GM12878 (cell line): ENCODE data around the gene ITPR3. TPM values are rescaled to one million over a fixed set of nuclear protein-coding genes. Genes with fewer than 3 reads are reported as not detected.

ENCODE experiments used
- ATAC-seq: fragments of 200-7000 bp; cut with Tn5 transposase; 3 replicates; pipeline ENCODE4 v1.9.1; 2020; ENCODE audit warnings: mild to moderate bottlenecking, moderate library complexity
- BruUV-seq: library from RNA; stranded (reverse); fragments of 400-500 nt; replicated peaks from 2 replicates; lab custom pipeline; 2021; lab: Mats Ljungman, UMichigan
- CTCF ChIA-PET: fragments of 300-600 bp; sonication (Branson Sonifier 250); formaldehyde crosslinking; extraction: SDS; loops from one replicate; lab custom pipeline; 2021; ENCODE audit warnings: inconsistent platforms; lab: Yijun Ruan, JAX
- POLR2A ChIA-PET: fragments of 350-600 bp; formaldehyde crosslinking; extraction: SDS; loops from one replicate; lab custom pipeline; 2021; ENCODE audit warnings: inconsistent platforms; lab: Charles Lee
- RAD21 ChIA-PET: fragments of 300-600 bp; sonication (Branson Sonifier 250); formaldehyde crosslinking; loops from one replicate; lab custom pipeline; 2023; ENCODE audit warnings: antibody characterized with exemption; ENCODE audit not compliant: unreplicated experiment; lab: Charles Lee
- SMC1A ChIA-PET: fragments of 300-600 bp; sonication (Branson Sonifier 250); formaldehyde crosslinking; loops from one replicate; lab custom pipeline; 2023; ENCODE audit not compliant: unreplicated experiment, uncharacterized antibody; lab: Charles Lee
- DNase-seq: peaks from one replicate; pipeline ENCODE4 v3.0.0-alpha.2; 2011; ENCODE audit warnings: low read depth, low spot score
- FAIRE-seq: peaks from 3 replicates; lab custom pipeline; 2011; peaks lifted over from hg19 to GRCh38; lab: Jason Lieb, UNC
- H2AFZ ChIP-seq: 2 replicates; pipeline ENCODE4 v1.6.0; 2011; ENCODE audit warnings: low read depth, low read length, control low read depth; ENCODE audit not compliant: control insufficient read depth
- H3K27ac ChIP-seq: 2 replicates; pipeline ENCODE4 v1.5.1; 2011; ENCODE audit warnings: control low read depth; ENCODE audit not compliant: control insufficient read depth, insufficient read depth
- H3K27me3 ChIP-seq, 2 experiments: replicated peaks in 1 of 2; 2 replicates each; pipeline versions ENCODE4 v1.6.0 to v1.6.1; 2011; ENCODE audit warnings: low read length in 1 of 2; ENCODE audit not compliant: control insufficient read depth in 2 of 2, insufficient read depth in 2 of 2
- H3K36me3 ChIP-seq, 2 experiments: 2 replicates each; pipeline ENCODE4 v1.5.1; 2011; ENCODE audit warnings: low read length in 1 of 2; ENCODE audit not compliant: control insufficient read depth in 2 of 2, insufficient read depth in 2 of 2
- H3K4me1 ChIP-seq: 2 replicates; pipeline ENCODE4 v1.6.1; 2011; ENCODE audit warnings: mild to moderate bottlenecking, low read length, moderate library complexity, mixed read lengths; ENCODE audit not compliant: control insufficient read depth, insufficient read depth
- H3K4me2 ChIP-seq: 2 replicates; pipeline ENCODE4 v1.6.0; 2011; ENCODE audit warnings: control low read depth; ENCODE audit not compliant: control insufficient read depth, insufficient read depth
- H3K4me3 ChIP-seq: fragments of 200-600 bp; sonication (generic); 2 replicates; pipeline ENCODE4 v1.5.1; 2016
- H3K79me2 ChIP-seq: 2 replicates; pipeline ENCODE4 v1.6.0; 2011; ENCODE audit warnings: low read length; ENCODE audit not compliant: control insufficient read depth, insufficient read depth
- H3K9ac ChIP-seq: 2 replicates; pipeline ENCODE4 v1.8.0; 2011; ENCODE audit warnings: low read length, control low read depth, mixed read lengths; ENCODE audit not compliant: control insufficient read depth, insufficient read depth
- H3K9me3 ChIP-seq: replicated peaks from 3 replicates; pipeline ENCODE4 v1.5.1; 2011; ENCODE audit warnings: mild to moderate bottlenecking, low read length; ENCODE audit not compliant: control insufficient read depth, insufficient read depth
- H4K20me1 ChIP-seq: 2 replicates; pipeline ENCODE4 v1.6.0; 2011; ENCODE audit not compliant: control insufficient read depth, insufficient read depth
- ATF3 ChIP-seq: IDR thresholded peaks from 2 replicates; pipeline ENCODE4 v1.6.1; 2011; ENCODE audit warnings: low read depth, mild to moderate bottlenecking, low read length, moderate library complexity, borderline replicate concordance; ENCODE audit errors: extremely low read depth
- BACH1 ChIP-seq: fragments of 450-650 bp; IDR thresholded peaks from 2 replicates; pipeline ENCODE4 v1.6.1; 2017; ENCODE audit warnings: mild to moderate bottlenecking, borderline replicate concordance
- CBFB ChIP-seq: IDR thresholded peaks from 2 replicates; pipeline ENCODE4 v1.6.1; 2016; ENCODE audit warnings: antibody characterized with exemption, low read depth
- CEBPB ChIP-seq, 2 experiments: fragments of 150-350 bp in 1 of 2; IDR thresholded peaks; 2 replicates each; pipeline ENCODE4 v1.6.1; 2012 to 2014; ENCODE audit warnings: low read depth in 2 of 2, low read length in 2 of 2, borderline replicate concordance in 1 of 2, inconsistent platforms in 1 of 2
- GATAD2B ChIP-seq: fragments of 450-650 bp; conservative IDR thresholded peaks from 2 replicates; pipeline ENCODE4 v1.6.1; 2017; ENCODE audit warnings: low read depth, mild to moderate bottlenecking, moderate library complexity
- KAT2A ChIP-seq: conservative IDR thresholded peaks from 2 replicates; pipeline ENCODE4 v1.6.1; 2011; ENCODE audit warnings: low read depth, low read length; ENCODE audit not compliant: control insufficient read depth
- MAX ChIP-seq: IDR thresholded peaks from 2 replicates; pipeline ENCODE4 v1.6.1; 2012; ENCODE audit warnings: low read depth, low read length, improper control_type of control experiment
- MTA2 ChIP-seq: fragments of 450-650 bp; IDR thresholded peaks from 2 replicates; pipeline ENCODE4 v1.6.1; 2016; ENCODE audit warnings: low read depth, mild to moderate bottlenecking, moderate library complexity
- MTA3 ChIP-seq: IDR thresholded peaks from 2 replicates; pipeline ENCODE4 v1.6.1; 2012; ENCODE audit warnings: low read length, inconsistent platforms, borderline replicate concordance
- MYB ChIP-seq: fragments of 150-350 bp; IDR thresholded peaks from 2 replicates; pipeline ENCODE4 v1.6.1; 2014; ENCODE audit warnings: mild to moderate bottlenecking, low read depth, low read length, borderline replicate concordance
- PKNOX1 ChIP-seq: fragments of 450-650 bp; IDR thresholded peaks from 2 replicates; pipeline ENCODE4 v1.6.1; 2016; ENCODE audit warnings: mild to moderate bottlenecking
- RAD51 ChIP-seq: fragments of 450-650 bp; IDR thresholded peaks from 2 replicates; pipeline ENCODE4 v1.6.1; 2016; ENCODE audit warnings: moderate library complexity, mild to moderate bottlenecking, inconsistent platforms
- RB1 ChIP-seq: fragments of 450-650 bp; formaldehyde crosslinking; IDR thresholded peaks from 2 replicates; pipeline ENCODE4 v1.6.1; 2017; ENCODE audit warnings: mild to moderate bottlenecking, borderline replicate concordance
- SREBF1 ChIP-seq: IDR thresholded peaks from 2 replicates; pipeline ENCODE4 v1.6.1; 2012; ENCODE audit warnings: mild to moderate bottlenecking, low read length
- SUZ12 ChIP-seq: fragments of 200-600 bp; sonication (generic); IDR thresholded peaks from one replicate; pipeline ENCODE4 v1.6.1; 2018; ENCODE audit warnings: antibody characterized with exemption, mild to moderate bottlenecking; ENCODE audit not compliant: unreplicated experiment
- YY1 ChIP-seq: IDR thresholded peaks from 2 replicates; pipeline ENCODE4 v1.6.1; 2011; ENCODE audit warnings: low read depth, mild to moderate bottlenecking, low read length
- WGBS: methylation state at CpG from one replicate; pipeline ENCODE4 v1.1.6; 2016; ENCODE audit warnings: low lambda C conversion rate; ENCODE audit not compliant: insufficient replicate concordance, insufficient coverage; ENCODE audit errors: missing lambda C conversion rate; 5-methylcytosine and 5-hydroxymethylcytosine counted together
- in situ Hi-C: fragments of 300-500 bp; cut with MboI; formaldehyde crosslinking; loops from 9 replicates; pipeline ENCODE4 v1.14.3; 2018; ENCODE audit warnings: mixed read lengths
- intact Hi-C: fragments of 100-400 bp; cut with micrococcal nuclease; formaldehyde crosslinking; loops from one replicate; pipeline ENCODE4 v1.14.2; 2022; ENCODE audit not compliant: unreplicated experiment
- polyA plus RNA-seq, 11 experiments: library from polyadenylated mRNA; depleted of rRNA in 4 of 11; unstranded in 6 of 11; stranded (reverse) in 5 of 11; fragments of >200 nt; fragmentation: Nextera tagmentation in 4 of 11; fragmentation: Illumina TruSeq in 1 of 11; extraction: Ambion mirVana in 4 of 11; extraction: Trizol in 1 of 11; gene quantifications; 1 replicate in 1 of 11; 2 replicates in 10 of 11; pipeline versions ENCODE4 v1.2.1 to v1.2.3, GENCODE V29; 2011 to 2016; ENCODE audit warnings: inconsistent platforms in 2 of 11, missing spikeins in 2 of 11, low read depth in 1 of 11
- total RNA-seq, 4 experiments: library from RNA; depleted of rRNA in 3 of 4; stranded (reverse); fragments of >200 nt in 3 of 4; fragmentation: Illumina TruSeq in 1 of 4; extraction: Trizol in 1 of 4; gene quantifications; 2 replicates each; pipeline versions ENCODE4 v1.2.1 to v1.2.3, GENCODE V29; 2013 to 2021

ITPR3 gene
- total and polyA plus RNA-seq, 10 of the 15 experiments (the other 5 are each of a cell fraction or from before 2014, with no cell fraction given): 0.32 to 34.0 (median 11.9) TPM

- TF ChIP-seq ATF3 (peak; percentile 53; the same call in 1 of the 2 replicates), SUZ12 (no peak), RAD51 (peak; percentile 73; the same call in 1 of the 2 replicates), YY1 (peak; percentile 99), RB1 (peak; percentile 99), MYB (no peak), MAX (peak; percentile 82; the same call in 1 of the 2 replicates), PKNOX1 (no peak)
- TF ChIP-seq, all 136 proteins: peak for 45
Observed at GRCh38 chr6:33711140-33712129, 90.3 kb downstream of the ITPR3 start, which contains the start of gene UQCC2 (continued).

GRCh38 chr6:33712914-33713313, 91.8 kb downstream of the ITPR3 start:
- TF ChIP-seq MTA3 (no peak), SREBF1 (no peak), BACH1 (no peak), GATAD2B (no peak), CBFB (no peak), CEBPB (IDR thresholded peaks at IDR 0.05; ENCODE audit: borderline replicate concordance in 1 of 2, low read depth in 2 of 2, low read length in 2 of 2) (no peak), KAT2A (no peak), MTA2 (no peak)
- Histone ChIP-seq H4K20me1 (no peaks in the 10 kb centered on the region), H3K9ac (no peak overlapping the region), H3K27ac (no peak overlapping the region), H2AFZ (no peak overlapping the region), H3K27me3 (no peaks in the 10 kb centered on the region), H3K4me2 (no peak overlapping the region), H3K4me3 (no peak overlapping the region), H3K79me2 (peaks cover 10% of the 10 kb centered on the region), H3K36me3 (no peaks in the 10 kb centered on the region; a peak in 2 of 4 replicates), H3K4me1 (peaks cover 28% of the 10 kb centered on the region), H3K9me3 (no peaks in the 10 kb centered on the region)
- ChIA-PET SMC1A (interaction anchor here (1.0 to 4.7 kb wide), 2 partner anchors 11 to 32 kb away, joined by 3 to 27 read pairs; no protein-coding TSS in a partner anchor), RAD21 (interaction anchor here (0.7 kb wide), 1 partner anchor 13 kb away, joined by 3 read pairs; no protein-coding TSS in a partner anchor), POLR2A (no interaction called here), CTCF (interaction anchor here (1.1 to 1.2 kb wide), 2 partner anchors 12 to 315 kb away, joined by 4 to 5 read pairs; no protein-coding TSS in a partner anchor)
- ATAC-seq: no peak
- intact Hi-C loops (no loop called here), in situ Hi-C loops (no loop called here)
- BruUV-seq: no TSS peak
- no peak for FAIRE-seq
- WGBS: 53% methylated on average over 2 of the region's 3 CpGs
- no peak for DNase-seq
